Stimulated activated CD4-positive, alpha-beta T cell treated with anti-CD3 and anti-CD28 coated beads, Interleukin-4, amount 100 ng/mL, for 24 hours (primary cell): Measurements from ENCODE around the gene SUPT7L.
A peak's percentile ranks its signal among the peaks of the same experiment; 100 is the strongest.
"Not testable (repeated sequence)": the region's sequence is repeated elsewhere in the genome, so short reads cannot be mapped to it uniquely, and the experiment has no call there.

Source experiments
- DNase-seq: peaks from one replicate; pipeline ENCODE4 v3.0.0-alpha.2; 2020

Gene SUPT7L

GRCh38 chr2:27663285-27664153, at the start of gene SUPT7L, which contains the start of gene SLC4A1AP:
Gene SUPT7L, minus strand, starts transcription at chr2:27663614. Its CDS starts 1,422 bp downstream, at chr2:27662192.
Gene SLC4A1AP, plus strand, starts transcription at chr2:27663889. Its CDS starts 26 bp downstream, at chr2:27663915.
- DNase-seq, result peak; percentile 78

GRCh38 chr2:27713201-27713600, 49.8 kb upstream of the SUPT7L start:
- DNase-seq, result no peak

- no peak for DNase-seq
Observed at GRCh38 chr2:27712522-27712921, 49.1 kb upstream of the SUPT7L start.

GRCh38 chr2:27711804-27712203, 48.4 kb upstream of the SUPT7L start:
- no peak for DNase-seq

- DNase-seq, result no peak
Observed at GRCh38 chr2:27710640-27711430, 47.4 kb upstream of the SUPT7L start.

GRCh38 chr2:27709960-27710575, 46.7 kb upstream of the SUPT7L start:
- no peak for DNase-seq

GRCh38 chr2:27709326-27709725, 45.9 kb upstream of the SUPT7L start:
- no peak for DNase-seq

- DNase-seq, result no peak
Observed at GRCh38 chr2:27708666-27709065, 45.3 kb upstream of the SUPT7L start.

GRCh38 chr2:27708257-27708654, 44.8 kb upstream of the SUPT7L start:
- no peak for DNase-seq

GRCh38 chr2:27707462-27708256, 44.2 kb upstream of the SUPT7L start:
- DNase-seq, result no peak

- DNase-seq, result no peak
Observed at GRCh38 chr2:27705851-27706622, 42.6 kb upstream of the SUPT7L start.

GRCh38 chr2:27704342-27704876, 41.0 kb upstream of the SUPT7L start:
- DNase-seq, result no peak

GRCh38 chr2:27703638-27704341, 40.4 kb upstream of the SUPT7L start:
- DNase-seq, result peak; percentile 90

GRCh38 chr2:27702302-27702701, 38.9 kb upstream of the SUPT7L start:
- no peak for DNase-seq

- no peak for DNase-seq
Observed at GRCh38 chr2:27701676-27702075, 38.3 kb upstream of the SUPT7L start.

- no peak for DNase-seq
Observed at GRCh38 chr2:27697660-27698059, 34.2 kb upstream of the SUPT7L start.

GRCh38 chr2:27690052-27690451, 26.6 kb upstream of the SUPT7L start:
- DNase-seq, result no peak

GRCh38 chr2:27689424-27689823, 26.0 kb upstream of the SUPT7L start:
- no peak for DNase-seq

GRCh38 chr2:27687232-27687631, 23.8 kb upstream of the SUPT7L start:
- no peak for DNase-seq

GRCh38 chr2:27685577-27685976, 22.2 kb upstream of the SUPT7L start:
- no peak for DNase-seq

- not testable (repeated sequence) for DNase-seq
Observed at GRCh38 chr2:27685006-27685405, 21.6 kb upstream of the SUPT7L start.
